Omental fat pad (tissue), 4 donors: ENCODE data around the gene LLCFC1. TPM values are rescaled to one million over a fixed set of nuclear protein-coding genes. Genes with fewer than 3 reads are reported as not detected.

Experiments used
- ATAC-seq: fragments of 150-250 bp; one replicate; pipeline ENCODE4 v1.9.1; 2016; ENCODE audit warnings: mild to moderate bottlenecking, moderate library complexity; ENCODE audit not compliant: low FRiP score
- DNase-seq: peaks from one replicate; pipeline ENCODE4 v3.0.0-alpha.2; 2019; ENCODE audit warnings: low spot score
- CTCF ChIP-seq, 3 donors: fragments of 450-650 bp; IDR thresholded peaks; one replicate each; pipeline ENCODE4 v1.5.1; 2016 to 2017; ENCODE audit warnings: antibody characterized with exemption in 3 of 3, mild to moderate bottlenecking in 3 of 3, moderate library complexity in 2 of 3
- total RNA-seq, 4 donors: library from RNA; depleted of rRNA; stranded (reverse); fragments of >200 nt; gene quantifications; one replicate each; pipeline ENCODE4 v1.1.0, GENCODE V29; 2016

Gene LLCFC1
- total RNA-seq, 4 donors from 2014 or later, result not detected

GRCh38 chr7:142901426-142902259 is 37.6 kb upstream of the LLCFC1 start:
- no peak for ATAC-seq
- no peak for TF ChIP-seq CTCF (IDR thresholded peaks at IDR 0.05)
- DNase-seq, result no peak

GRCh38 chr7:142904128-142904527 is 35.2 kb upstream of the LLCFC1 start:
- TF ChIP-seq CTCF (IDR thresholded peaks at IDR 0.05), result no peak
- ATAC-seq (no peak), DNase-seq (no peak)

GRCh38 chr7:142905759-142906158 is 33.5 kb upstream of the LLCFC1 start:
- ATAC-seq, result no peak
- no peak for TF ChIP-seq CTCF (IDR thresholded peaks at IDR 0.05)
- no peak for DNase-seq

GRCh38 chr7:142906643-142907042 is 32.6 kb upstream of the LLCFC1 start:
- no peak for TF ChIP-seq CTCF (IDR thresholded peaks at IDR 0.05)
- no peak for DNase-seq
- ATAC-seq, result no peak

- ATAC-seq, result no peak
- no peak for TF ChIP-seq CTCF (IDR thresholded peaks at IDR 0.05)
- DNase-seq, result no peak
Observed at GRCh38 chr7:142908290-142908689, 31.0 kb upstream of the LLCFC1 start.

GRCh38 chr7:142908921-142909890 is 30.1 kb upstream of the LLCFC1 start:
- DNase-seq, result no peak
- no peak for TF ChIP-seq CTCF (IDR thresholded peaks at IDR 0.05)
- ATAC-seq, result peak; percentile 79
